ENCODE results near the gene PAPOLB. TPM values are rescaled to one million over a fixed set of nuclear protein-coding genes. Genes with fewer than 3 reads are reported as not detected.

PAPOLB gene
- total and polyA plus RNA-seq, 10 of the 15 experiments (the other 5 are each of a cell fraction or from before 2014, with no cell fraction given) = 0.01 TPM; not detected in 9

DNA sequence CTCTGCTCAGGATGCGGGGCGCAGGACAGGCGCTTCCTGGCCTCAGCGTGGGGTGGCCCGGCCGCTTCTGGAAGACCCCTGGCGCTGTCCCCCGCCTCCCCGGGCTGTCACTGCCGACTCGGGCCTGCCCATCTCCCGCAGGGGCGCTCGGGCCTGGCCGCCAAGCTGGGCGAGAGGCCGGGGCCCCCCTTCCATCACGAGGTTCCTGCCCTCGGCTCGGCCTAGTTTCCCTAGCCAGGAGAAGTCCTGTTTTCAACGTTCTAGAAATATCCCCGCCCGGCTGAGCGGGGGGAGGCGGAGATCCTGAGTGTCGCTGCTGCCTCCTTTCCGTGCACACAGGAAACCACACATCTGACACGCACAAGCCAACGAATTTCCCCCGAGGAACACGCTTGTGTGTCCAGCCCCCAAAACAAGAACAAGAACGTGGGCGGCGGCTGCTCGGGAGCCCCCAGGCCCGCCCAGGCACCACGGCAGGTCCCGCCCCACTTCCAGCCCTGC, 52.7 kb downstream of the PAPOLB start:
- intact Hi-C loops (cut with micrococcal nuclease; ENCODE audit: unreplicated experiment) (no loop called here), in situ Hi-C loops (cut with MboI) (no loop called here)
- ChIA-PET CTCF (no interaction called here), RAD21 (ENCODE audit: unreplicated experiment) (no interaction called here), SMC1A (ENCODE audit: uncharacterized antibody, unreplicated experiment) (no interaction called here), POLR2A (no interaction called here)
- peak overlapping the region; percentile 48 for H3K4me2 ChIP-seq (ENCODE audit: control insufficient read depth, insufficient read depth)
- no peak overlapping the region for H3K9ac ChIP-seq (ENCODE audit: control insufficient read depth, insufficient read depth, low read length)
- ATAC-seq (no peak), DNase-seq (ENCODE audit: low read depth, low spot score) (no peak), FAIRE-seq (no peak)
- no peaks in the 10 kb centered on the region; the same call in 2 of the 3 replicates for H3K9me3 ChIP-seq (replicated peaks; ENCODE audit: control insufficient read depth, insufficient read depth, low read length)
- H3K36me3 ChIP-seq (ENCODE audit: control insufficient read depth in 2 of 2, insufficient read depth in 2 of 2, low read length in 1 of 2) = no peaks in the 10 kb centered on the region
- H2AFZ ChIP-seq (ENCODE audit: control insufficient read depth, low read depth, low read length) = peak overlapping the region; percentile 4; the same call in 1 of the 2 replicates
- H3K79me2 ChIP-seq (ENCODE audit: control insufficient read depth, insufficient read depth, low read length) = no peaks in the 10 kb centered on the region
- no peaks in the 10 kb centered on the region for H3K4me1 ChIP-seq (ENCODE audit: control insufficient read depth, insufficient read depth, low read length)
- no peaks in the 10 kb centered on the region for H4K20me1 ChIP-seq (ENCODE audit: control insufficient read depth, insufficient read depth)
- no TSS peak for BruUV-seq (replicated peaks)
- 19% methylated on average over 35 of the region's 38 CpGs for WGBS (ENCODE audit: insufficient coverage, insufficient replicate concordance, low lambda C conversion rate, missing lambda C conversion rate)
- H3K4me3 ChIP-seq = no peak overlapping the region
- no peaks in the 10 kb centered on the region for H3K27me3 ChIP-seq (replicated peaks in 1 of 2; ENCODE audit: control insufficient read depth in 2 of 2, insufficient read depth in 2 of 2, low read length in 1 of 2)
- no peak overlapping the region for H3K27ac ChIP-seq (ENCODE audit: control insufficient read depth, insufficient read depth)
- TF ChIP-seq POLR2AphosphoS5 (IDR thresholded peaks at IDR 0.05; ENCODE audit: low read length) (no peak), YY1 (IDR thresholded peaks at IDR 0.05; ENCODE audit: low read depth, low read length) (no peak), CBX3 (IDR thresholded peaks at IDR 0.05; ENCODE audit: borderline replicate concordance, low read depth) (no peak), TCF3 (IDR thresholded peaks at IDR 0.05; ENCODE audit: borderline replicate concordance, insufficient read depth, low read depth, low read length) (no peak)
- TF ChIP-seq, protein P1, sequence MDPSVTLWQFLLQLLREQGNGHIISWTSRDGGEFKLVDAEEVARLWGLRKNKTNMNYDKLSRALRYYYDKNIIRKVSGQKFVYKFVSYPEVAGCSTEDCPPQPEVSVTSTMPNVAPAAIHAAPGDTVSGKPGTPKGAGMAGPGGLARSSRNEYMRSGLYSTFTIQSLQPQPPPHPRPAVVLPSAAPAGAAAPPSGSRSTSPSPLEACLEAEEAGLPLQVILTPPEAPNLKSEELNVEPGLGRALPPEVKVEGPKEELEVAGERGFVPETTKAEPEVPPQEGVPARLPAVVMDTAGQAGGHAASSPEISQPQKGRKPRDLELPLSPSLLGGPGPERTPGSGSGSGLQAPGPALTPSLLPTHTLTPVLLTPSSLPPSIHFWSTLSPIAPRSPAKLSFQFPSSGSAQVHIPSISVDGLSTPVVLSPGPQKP (IDR thresholded peaks at IDR 0.05; ENCODE audit: low read depth, low read length) = no peak
- TF ChIP-seq, protein P2, sequence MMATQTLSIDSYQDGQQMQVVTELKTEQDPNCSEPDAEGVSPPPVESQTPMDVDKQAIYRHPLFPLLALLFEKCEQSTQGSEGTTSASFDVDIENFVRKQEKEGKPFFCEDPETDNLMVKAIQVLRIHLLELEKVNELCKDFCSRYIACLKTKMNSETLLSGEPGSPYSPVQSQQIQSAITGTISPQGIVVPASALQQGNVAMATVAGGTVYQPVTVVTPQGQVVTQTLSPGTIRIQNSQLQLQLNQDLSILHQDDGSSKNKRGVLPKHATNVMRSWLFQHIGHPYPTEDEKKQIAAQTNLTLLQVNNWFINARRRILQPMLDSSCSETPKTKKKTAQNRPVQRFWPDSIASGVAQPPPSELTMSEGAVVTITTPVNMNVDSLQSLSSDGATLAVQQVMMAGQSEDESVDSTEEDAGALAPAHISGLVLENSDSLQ (IDR thresholded peaks at IDR 0.05) = no peak
- TF ChIP-seq, protein P3, sequence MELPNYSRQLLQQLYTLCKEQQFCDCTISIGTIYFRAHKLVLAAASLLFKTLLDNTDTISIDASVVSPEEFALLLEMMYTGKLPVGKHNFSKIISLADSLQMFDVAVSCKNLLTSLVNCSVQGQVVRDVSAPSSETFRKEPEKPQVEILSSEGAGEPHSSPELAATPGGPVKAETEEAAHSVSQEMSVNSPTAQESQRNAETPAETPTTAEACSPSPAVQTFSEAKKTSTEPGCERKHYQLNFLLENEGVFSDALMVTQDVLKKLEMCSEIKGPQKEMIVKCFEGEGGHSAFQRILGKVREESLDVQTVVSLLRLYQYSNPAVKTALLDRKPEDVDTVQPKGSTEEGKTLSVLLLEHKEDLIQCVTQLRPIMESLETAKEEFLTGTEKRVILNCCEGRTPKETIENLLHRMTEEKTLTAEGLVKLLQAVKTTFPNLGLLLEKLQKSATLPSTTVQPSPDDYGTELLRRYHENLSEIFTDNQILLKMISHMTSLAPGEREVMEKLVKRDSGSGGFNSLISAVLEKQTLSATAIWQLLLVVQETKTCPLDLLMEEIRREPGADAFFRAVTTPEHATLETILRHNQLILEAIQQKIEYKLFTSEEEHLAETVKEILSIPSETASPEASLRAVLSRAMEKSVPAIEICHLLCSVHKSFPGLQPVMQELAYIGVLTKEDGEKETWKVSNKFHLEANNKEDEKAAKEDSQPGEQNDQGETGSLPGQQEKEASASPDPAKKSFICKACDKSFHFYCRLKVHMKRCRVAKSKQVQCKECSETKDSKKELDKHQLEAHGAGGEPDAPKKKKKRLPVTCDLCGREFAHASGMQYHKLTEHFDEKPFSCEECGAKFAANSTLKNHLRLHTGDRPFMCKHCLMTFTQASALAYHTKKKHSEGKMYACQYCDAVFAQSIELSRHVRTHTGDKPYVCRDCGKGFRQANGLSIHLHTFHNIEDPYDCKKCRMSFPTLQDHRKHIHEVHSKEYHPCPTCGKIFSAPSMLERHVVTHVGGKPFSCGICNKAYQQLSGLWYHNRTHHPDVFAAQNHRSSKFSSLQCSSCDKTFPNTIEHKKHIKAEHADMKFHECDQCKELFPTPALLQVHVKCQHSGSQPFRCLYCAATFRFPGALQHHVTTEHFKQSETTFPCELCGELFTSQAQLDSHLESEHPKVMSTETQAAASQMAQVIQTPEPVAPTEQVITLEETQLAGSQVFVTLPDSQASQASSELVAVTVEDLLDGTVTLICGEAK (IDR thresholded peaks at IDR 0.05; ENCODE audit: borderline replicate concordance) = no peak
- TF ChIP-seq, protein P4, sequence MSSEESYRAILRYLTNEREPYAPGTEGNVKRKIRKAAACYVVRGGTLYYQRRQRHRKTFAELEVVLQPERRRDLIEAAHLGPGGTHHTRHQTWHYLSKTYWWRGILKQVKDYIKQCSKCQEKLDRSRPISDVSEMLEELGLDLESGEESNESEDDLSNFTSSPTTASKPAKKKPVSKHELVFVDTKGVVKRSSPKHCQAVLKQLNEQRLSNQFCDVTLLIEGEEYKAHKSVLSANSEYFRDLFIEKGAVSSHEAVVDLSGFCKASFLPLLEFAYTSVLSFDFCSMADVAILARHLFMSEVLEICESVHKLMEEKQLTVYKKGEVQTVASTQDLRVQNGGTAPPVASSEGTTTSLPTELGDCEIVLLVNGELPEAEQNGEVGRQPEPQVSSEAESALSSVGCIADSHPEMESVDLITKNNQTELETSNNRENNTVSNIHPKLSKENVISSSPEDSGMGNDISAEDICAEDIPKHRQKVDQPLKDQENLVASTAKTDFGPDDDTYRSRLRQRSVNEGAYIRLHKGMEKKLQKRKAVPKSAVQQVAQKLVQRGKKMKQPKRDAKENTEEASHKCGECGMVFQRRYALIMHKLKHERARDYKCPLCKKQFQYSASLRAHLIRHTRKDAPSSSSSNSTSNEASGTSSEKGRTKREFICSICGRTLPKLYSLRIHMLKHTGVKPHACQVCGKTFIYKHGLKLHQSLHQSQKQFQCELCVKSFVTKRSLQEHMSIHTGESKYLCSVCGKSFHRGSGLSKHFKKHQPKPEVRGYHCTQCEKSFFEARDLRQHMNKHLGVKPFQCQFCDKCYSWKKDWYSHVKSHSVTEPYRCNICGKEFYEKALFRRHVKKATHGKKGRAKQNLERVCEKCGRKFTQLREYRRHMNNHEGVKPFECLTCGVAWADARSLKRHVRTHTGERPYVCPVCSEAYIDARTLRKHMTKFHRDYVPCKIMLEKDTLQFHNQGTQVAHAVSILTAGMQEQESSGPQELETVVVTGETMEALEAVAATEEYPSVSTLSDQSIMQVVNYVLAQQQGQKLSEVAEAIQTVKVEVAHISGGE (CRISPR knock-in tag; IDR thresholded peaks at IDR 0.05) = no peak
- TF ChIP-seq, protein P5, sequence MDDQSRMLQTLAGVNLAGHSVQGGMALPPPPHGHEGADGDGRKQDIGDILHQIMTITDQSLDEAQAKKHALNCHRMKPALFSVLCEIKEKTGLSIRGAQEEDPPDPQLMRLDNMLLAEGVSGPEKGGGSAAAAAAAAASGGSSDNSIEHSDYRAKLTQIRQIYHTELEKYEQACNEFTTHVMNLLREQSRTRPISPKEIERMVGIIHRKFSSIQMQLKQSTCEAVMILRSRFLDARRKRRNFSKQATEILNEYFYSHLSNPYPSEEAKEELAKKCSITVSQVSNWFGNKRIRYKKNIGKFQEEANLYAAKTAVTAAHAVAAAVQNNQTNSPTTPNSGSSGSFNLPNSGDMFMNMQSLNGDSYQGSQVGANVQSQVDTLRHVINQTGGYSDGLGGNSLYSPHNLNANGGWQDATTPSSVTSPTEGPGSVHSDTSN (IDR thresholded peaks at IDR 0.05; ENCODE audit: insufficient replicate concordance, low read depth, low read length) = no peak

All from GM12878 (cell line).